Measurements from ENCODE around the gene HOXB5.

Gene HOXB5

DNA sequence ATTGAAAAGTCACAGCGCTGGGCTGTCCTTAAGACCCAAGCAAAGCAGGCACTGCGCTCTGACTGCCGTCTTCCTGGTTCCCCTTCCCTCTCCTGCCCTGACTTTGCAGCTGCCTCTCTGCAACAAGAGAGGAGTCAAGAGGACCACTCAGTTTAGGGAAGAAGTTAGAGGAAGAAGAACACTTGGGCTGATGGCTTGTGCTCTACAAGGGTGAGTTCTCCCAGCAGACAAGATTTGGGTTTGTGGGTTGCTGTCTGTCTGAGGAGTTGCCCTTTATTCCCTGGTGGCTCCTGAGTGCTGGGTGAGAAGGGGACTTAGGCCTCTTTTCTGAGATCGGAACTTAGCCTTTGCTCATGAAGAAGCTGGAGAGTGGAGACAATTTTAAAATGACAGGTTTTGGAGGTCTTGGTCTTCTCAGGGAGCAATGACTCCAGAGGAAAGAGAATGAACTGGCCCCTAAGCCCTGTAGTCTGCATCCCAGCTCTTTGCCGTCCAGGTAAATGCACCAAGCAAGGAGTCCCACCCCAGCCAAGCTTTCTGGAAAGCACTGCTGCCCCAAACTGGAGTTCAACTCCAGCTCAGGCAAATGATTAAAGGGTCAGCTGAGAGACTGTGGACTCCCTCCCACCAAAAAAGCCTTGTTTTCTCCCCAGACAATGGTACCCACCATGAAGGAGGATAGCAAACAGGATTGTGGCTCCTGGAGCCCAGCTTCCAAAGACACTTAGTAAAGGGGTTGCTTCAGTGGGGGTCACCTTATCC, 35.3 kb upstream of the HOXB5 start:
- no peak for DNase-seq

DNA sequence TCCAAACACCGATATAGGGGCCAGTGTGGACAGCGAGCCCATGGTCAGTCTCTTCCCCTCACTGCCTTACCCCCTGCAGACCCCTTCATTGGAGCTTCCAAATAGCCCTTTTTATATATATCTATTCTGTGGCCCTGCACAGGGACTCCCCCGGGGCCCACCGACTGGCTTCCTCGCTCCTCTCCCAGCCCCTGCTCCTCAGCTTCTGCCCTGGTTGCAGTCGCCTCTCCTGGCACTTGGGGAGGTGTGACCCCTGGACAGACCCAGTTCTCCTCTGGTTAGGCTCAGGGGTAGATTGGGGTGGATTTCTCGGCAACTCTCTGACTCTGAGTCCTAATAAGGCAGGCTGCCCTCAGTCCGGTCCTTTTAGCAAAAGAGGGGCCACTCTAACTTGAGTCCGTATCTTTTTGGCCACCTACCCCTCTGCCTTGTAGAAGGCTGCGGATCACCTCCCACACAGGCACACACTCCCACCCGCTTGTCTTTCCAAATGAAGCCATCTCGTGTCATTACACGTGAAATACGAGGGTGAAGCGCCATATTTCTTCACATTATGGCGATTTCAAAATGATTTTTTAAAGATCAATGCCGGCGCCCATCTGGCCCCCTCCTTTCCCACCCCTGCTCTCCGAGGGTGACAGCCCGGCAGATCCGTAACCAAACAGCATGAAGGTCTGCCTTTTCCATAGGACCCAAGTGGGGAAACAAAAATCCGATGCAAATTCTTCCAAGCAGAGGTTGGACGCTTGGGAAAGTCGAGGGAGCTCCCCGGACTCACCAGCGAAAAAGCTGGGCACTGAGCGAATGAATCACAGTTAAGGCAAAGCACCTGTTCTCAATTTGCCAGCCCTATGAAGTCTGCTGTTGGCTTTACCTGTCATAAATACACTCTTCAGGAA, 34.3 kb upstream of the HOXB5 start:
- DNase-seq: no peak

DNA sequence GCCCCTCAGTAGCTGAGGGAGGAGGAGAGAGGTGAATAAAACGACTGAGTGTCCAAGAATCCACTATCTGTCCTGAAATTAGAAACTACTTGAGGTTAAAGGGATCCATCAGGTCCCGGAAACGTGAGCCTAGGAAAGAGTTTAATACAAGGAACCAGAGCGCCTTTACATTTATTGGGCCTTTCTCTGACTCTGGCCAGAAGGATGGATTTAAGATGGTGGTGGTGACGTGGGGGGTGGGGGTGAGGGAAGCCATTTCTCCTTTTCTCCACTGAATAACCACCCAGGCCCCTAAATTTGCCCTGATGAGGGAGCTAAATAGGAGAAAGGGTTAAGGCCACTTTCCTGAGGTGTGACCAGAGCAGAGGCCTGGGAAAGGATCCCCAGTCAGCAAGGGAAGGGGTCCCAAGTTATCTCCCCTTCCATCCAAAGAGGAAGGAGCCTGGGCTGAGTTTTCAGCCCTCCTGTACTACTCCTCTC, 33.6 kb upstream of the HOXB5 start:
- no peak for DNase-seq

DNA sequence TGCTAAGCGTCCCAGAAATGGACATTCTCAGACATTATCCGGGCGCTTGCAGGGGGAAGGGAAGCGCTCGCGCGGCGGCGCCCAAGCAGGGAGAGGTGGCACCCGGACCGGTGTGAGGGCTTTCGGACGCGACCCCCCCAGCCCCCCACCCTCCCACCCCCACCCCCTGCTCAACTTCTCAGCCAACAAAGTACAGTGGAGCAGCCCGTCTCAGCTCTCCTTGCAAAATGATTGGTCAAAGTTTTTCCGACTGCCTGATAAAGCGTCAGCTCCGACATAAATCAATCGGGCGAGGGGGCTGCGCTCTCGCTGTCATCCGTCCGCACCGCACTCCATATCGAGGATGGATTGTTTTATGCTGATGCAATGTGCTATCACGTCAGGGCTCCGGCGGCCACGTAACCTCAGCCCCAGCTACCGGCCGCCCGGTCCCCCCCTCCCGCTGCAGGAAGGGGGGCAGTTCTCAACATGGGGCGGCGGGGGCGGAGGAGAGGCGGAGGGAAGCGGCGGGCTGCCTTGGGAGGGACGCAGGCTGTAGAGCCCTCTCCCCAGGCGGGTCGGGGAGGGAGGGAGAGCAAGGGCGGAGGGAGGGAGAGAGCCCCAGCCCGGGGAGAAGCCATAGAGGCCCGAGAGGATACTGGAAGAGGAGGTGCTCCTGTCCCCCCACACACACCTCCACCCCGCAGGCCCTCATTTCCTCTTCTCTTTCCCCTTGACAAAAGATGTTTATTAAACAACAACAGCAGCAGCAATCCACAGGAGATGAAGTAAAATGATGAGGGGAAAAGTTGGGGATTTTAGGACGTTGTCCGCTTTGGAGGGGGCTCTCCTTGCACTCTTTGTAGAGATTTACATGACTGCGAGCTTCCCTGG, 32.9 kb upstream of the HOXB5 start, which contains the start of gene HOXB9:
TSS of gene HOXB9 (minus strand) at position 114 of the 873 bp plus-strand sequence. CDS start at position 25, 89 bp downstream.
- no peak for DNase-seq

DNA sequence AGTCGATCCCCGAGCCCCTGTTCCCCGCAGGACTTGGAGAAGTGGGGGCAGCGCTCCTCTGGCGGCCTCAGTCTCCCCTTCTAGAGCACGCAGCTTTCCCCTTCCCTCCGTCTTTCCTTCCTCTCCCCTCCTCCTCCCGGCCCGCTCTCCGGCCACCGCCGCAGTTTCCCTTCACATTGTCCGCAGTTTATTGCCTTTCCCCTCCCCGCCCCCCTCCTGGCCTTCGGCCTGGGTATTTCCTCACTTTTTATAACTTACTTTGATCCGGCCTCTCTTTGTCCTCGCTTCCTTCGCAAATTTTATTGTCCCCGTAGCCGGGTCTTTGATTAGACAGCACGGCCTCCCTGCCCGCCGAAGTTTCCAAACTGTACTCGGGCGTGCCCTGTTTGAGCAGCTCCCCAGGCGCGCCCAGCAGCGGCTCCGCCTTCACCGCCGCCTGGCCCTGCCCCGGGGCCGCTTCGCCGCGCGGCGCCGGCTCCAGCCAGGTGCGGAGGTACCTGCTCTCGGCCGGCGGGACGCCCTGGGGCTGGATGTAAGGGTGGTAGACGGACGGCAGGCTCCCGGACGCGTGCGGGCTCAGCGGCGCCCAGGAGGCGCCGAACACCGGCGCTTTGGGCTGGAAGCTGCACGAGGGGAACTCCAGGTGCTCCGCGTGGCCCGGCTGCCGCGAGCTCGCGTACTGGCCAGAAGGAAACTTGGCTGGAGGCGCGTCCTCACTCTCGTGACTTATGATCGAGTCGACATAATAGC, 32.1 kb upstream of the HOXB5 start:
- DNase-seq: no peak

DNA sequence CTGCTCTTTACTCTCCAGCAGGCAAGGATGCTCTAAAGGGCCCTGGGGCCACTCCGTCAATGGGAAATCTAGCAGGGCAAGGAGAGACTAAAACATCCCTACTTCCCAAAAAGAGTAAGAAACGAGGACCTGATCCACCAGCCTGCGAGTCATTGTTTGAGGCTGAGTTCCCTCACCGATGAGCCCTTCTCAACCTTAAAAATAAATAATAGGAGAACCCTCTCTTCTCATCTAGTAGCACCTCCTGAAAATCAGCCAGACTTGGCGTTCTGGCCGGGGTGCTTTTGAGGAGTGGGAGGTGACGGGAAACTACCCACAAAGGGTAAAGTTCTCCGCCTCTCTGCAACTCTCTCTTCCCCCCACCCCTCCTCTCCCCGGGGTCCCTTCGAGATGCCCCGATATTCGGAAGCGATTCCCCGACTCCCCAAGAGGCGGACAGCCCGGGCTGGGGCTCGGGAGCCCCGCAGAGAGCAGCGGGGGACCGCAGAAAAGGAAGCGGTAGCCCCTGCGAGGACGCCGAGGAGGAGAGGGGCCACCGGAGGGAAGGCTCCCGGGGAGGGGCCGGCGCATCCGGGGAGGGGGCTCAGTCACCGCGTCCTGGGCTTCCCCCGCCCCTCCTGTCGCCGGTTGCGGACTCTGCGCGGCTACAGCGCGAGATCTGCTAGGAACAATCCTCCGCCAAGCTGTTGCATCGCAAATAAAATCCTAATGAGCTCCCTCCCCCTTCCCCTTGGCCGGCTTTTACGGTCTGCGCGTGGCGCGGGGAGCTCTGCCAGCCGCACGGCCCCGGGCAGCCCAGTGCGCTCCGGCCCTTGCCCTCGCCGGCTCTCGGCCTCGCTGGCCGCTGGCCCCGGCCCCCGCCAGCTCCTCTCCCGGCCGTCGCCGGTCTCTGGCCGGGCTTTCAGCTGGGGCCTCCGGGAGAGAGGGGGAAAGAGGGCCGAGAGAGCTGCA, 31.2 kb upstream of the HOXB5 start:
- no peak for DNase-seq

DNA sequence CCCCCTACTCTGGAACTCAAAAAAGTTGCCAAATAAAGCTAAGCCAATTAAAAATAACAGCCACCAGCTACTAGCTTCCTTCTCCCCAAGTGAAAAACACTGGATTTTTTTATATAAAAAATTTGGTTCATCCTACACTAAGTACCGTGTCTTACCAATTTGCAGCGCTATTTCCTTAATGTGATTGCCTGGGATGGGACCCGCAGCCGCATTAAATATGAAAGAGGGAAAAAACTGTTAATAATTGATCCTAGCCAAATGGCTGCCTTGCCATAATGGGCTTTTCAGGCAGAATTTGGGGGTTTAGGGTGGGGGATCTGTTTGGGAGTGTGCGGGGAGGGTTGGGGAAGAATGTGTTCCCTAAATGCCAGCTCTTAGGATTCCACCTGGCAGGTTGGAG, 30.5 kb upstream of the HOXB5 start:
- DNase-seq: no peak

DNA sequence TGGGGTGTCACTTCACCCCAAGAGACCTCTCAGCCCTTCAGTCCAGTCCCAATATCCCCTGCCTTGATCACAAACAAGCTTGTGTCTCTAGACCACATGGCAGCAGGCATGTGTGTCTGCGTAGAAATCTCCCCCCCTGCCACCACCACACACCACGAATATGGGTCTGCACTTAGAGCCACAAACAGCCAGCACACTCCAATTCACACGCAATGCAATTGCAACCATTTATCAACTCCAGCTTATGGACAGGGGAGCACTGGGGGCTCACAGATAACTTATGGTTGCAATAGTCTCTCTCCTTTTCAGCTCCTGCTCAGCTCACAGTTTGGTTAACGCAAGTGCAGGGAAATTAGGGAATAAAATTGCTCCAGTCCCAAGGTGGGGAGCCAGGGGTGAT, 30.0 kb upstream of the HOXB5 start:
- DNase-seq: no peak

DNA sequence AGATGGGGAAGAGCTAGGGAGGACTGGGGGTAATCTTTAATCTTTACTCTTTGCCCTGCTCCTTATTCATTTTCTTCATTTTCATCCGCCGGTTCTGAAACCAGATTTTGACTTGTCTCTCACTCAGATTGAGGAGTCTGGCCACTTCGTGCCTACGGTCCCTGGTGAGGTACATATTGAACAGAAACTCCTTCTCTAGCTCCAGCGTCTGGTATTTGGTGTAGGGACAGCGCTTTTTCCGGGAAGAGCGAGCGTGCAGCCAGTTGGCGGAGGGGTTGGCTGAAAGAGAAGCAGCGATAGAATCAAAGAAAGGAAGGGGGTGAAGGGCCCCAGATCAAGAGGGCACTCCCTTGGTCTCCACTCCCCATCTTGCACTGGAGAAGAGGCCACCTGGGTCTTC, 29.3 kb upstream of the HOXB5 start:
- no peak for DNase-seq

DNA sequence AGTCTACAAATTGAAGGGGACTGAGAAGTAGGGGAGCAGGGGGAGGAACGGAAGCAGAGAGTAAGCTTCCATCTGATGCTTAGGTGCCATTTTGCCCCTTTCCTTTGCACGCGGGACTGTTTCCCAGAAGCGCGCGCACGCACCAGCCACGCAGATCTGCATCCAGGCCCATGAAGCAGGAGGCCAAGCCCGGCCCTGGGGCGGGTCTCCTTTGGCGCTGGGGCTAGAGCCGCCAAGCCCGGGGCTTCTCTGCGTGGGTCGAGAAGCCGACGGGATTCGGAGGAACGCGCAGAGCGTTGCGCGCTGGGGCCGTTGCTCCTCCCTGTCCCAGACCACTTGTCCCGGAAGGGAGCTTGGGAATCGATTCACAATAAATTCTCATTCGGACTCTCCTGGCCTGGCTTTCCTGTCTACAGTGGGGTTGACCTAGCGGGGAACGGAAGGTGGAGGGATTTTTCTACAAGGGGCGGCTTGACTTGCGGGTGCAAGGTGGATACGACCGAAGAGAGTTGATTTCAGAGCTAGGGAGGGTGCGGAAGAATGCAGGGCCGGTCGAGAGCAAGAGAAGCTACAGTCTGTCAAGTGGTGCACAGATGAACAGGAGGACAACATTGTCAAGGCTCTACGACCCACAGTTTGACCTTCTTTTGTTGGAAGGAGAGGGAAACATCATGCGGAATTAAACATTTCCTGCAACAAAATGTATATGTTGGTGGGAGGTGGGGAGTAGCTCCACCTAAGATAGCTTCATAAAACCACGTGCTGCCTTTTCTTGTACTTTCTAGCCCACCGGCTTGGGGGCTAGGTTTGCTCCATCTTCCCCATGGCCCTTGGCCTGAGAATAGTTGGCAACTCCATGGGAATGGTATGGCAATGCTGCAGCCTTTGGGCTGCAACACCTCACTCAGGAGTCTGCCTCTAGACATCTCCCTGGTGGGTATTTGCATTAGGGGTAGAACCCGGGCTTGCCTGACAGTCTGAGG, 28.1 kb upstream of the HOXB5 start:
- no peak for DNase-seq

DNA sequence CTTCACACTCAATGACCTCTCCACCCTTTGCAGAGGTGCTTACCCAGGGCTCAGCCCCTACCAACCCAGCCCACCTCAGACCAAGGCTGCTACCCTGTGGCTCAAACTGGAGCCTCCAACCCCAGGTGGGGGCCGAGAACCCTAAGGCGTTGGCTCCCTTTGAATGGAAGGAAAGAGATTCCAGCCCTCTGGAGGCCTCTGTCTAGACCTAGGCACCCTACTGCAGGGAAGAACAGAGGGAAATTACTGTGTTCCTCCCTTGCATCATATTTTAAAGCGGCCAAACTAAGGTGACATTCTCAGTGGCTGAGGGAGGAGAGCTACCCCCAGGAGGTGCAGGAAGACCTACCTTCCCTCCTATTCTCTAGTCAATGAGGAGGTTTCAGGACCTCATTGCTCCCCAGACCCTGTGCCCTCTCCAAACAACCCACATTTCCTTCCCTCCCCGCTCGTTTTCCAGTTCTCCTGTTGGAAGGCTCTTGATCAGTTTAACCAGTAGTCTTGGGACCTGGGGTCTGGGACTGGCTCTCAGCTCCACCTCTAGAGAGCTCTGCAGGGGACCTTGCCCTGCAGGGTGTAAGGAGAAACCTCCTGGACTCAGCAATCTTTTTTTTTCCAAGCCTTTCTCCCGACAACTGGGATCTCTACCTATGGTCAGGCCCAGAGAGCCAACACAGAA, 27.0 kb upstream of the HOXB5 start:
- DNase-seq: no peak

DNA sequence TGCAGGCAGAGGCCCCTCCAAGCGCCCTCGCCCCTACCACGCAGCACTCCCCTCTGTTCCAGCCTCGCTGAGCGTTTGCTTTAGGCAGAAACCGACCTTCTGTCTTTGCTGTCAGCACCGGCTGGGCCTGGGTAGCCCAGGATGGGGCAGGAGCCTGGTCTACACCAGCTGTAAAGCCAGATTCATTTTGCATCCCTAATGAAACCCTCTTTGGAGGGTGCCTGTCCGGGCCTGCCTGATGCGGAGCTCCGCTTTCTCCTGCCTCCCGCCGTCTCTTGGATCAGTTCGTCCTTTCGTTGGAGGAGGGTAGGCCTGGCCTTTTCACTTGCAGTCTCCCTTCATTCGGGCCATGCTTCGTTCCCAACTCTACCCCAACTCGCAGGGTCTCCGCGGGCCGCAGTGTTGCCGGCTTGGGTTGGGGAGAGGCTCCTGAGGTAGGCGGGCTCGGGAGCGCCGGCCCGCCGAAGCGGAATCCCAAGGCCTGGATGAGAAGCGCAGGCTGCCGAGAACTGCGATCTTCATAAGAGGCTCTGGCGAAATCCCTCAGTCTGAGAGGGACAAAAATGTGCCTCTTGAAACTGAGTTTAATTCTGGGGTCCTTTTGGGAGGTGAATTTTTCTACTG, 26.4 kb upstream of the HOXB5 start:
- no peak for DNase-seq

DNA sequence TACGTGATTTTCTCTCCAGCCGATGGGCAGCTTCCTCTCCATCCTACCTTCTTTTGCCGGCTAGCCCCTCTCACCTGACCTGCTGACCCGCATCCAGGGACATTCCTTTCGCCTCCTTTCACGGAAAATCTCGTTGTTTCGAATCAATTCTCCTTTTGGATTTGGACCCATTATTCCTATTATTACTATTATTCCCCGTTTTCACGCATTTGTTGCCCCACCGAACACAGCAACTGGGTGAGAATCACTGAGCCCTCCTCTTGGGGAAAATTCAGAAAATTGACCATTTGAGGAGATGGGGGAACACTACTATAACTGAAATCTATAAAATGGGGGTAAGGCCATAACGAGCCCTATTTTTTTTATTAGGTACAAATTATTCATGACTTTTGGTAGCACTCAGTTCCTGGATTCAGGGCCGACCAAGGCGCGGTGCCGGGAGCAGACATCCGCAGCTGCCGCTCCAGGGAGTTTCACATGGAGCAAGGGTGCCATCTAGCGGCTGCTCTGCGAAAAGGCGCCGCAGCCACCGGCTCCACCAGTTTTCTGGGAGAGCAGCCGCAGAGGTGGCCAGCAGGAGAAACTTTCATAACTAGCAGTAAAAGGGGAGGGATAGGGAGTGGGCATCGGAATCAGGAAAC, 24.8 kb upstream of the HOXB5 start:
- DNase-seq: no peak

DNA sequence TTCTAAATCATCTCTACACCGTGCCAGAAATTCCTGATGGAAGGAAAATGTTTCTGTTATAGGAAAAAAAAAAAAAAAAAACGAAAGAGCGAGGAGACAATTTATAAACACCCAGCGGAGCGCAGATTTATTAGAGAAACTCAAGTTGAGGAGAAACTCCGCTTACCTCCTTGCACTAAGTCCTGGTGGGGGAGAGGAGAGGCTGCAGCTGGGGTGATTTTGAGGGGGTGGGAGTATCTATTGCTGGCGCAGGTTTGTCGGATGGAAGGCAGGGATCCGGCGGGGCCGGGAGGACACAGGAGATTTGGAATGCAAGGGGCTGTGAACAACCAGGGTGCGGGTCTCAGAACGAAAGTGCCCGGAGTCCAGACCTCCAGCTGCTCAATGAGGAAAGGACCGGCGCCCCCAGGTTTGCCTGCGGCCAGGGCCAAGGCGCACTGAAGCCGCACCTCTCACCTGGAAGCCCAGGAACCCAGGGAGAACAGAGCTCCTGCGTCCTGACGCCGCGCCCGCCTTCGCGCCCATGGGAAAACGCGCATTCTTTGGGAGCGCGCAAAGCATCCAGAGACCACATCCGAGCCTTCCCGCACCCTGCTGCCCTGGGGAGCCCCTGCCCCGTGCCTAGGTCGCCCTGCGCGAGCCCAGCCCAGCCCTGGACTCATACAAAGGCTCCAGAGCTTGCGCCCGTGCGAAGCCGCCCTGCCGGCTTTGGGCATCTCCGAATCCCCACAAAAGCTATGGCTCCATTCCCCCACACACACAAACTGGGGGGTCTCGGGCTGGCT, 24.1 kb upstream of the HOXB5 start:
- DNase-seq: no peak

DNA sequence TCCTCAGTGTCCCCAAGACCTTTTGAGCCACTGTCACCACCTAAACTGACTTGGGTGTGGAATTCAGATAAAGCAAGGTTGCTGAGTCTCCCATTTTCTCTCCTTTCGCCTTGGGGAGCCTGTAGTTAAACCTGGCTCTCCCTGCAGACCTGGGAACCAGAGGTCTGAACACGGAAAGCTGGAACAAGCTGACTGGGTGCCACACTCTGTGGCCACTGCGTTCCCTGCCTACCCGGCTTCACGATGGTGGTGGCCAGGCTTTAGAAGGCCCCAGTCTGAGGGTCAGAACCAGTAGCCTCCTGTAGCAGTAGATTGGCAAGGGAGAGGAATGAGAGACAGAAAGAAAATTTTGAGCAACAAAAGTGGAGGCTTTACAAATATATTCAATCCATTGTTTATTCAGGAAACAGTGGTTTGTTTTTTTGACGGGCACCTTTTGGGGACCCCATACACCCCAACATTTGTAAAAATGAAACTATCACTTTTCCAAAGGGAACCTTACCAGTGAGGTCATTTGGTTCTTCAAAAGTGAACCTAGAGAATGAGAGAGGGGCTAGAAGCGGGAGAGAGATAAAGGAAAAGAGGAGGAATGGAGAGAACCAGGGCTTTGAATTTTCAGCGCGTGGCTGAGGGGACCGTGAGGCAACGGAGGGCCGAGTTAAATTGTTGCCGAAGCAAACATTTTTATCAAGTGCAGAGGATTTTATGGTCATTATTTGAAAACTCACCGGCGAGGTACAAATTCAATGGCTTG, 23.3 kb upstream of the HOXB5 start:
- DNase-seq: no peak

DNA sequence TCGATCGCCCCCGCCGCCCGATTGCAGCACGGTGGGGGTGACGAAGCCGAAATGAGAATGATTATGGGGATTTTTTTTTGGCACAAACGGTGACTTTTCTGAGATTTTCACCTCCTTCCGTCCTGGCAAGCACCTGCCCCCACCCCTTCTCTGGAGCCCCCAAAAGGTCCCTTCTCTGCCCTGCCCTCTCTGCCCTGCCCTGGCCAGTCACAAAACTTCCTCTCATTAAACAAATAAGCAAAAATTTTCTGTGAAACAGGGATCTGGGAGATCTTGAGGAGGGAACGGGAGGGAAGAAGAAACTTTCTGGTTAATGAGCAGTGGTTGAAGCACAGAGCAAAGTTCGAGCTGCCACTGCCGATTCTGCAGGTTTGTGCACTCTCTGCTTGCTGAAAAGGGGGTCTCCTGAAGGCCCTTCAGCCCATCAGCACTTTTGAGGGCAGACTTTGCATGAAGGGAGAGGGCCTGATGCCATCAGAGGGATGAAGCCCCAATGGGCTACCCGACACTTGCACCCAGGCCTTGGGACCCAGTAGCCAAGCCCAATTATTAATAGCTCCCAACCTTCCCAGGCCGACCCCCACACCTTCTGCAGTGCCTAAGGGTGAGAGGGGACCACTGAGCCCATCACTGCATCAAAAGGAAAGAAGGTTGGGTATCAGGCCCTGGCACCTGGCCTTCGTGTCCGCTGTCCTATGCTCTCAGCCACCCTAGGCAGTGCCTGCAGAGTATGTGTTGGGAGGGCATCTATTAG, 22.6 kb upstream of the HOXB5 start:
- DNase-seq: no peak

All from NCI-H1092 treated with DMSO at 0.1 percent for 48 hours (cell line).